ENCODE results near the gene CCDC12. TPM values are rescaled to one million over a fixed set of nuclear protein-coding genes. Genes with fewer than 3 reads are reported as not detected.

The CCDC12 gene
- total RNA-seq, 1 experiment from 2014 or later, result 47.3 TPM

DNA sequence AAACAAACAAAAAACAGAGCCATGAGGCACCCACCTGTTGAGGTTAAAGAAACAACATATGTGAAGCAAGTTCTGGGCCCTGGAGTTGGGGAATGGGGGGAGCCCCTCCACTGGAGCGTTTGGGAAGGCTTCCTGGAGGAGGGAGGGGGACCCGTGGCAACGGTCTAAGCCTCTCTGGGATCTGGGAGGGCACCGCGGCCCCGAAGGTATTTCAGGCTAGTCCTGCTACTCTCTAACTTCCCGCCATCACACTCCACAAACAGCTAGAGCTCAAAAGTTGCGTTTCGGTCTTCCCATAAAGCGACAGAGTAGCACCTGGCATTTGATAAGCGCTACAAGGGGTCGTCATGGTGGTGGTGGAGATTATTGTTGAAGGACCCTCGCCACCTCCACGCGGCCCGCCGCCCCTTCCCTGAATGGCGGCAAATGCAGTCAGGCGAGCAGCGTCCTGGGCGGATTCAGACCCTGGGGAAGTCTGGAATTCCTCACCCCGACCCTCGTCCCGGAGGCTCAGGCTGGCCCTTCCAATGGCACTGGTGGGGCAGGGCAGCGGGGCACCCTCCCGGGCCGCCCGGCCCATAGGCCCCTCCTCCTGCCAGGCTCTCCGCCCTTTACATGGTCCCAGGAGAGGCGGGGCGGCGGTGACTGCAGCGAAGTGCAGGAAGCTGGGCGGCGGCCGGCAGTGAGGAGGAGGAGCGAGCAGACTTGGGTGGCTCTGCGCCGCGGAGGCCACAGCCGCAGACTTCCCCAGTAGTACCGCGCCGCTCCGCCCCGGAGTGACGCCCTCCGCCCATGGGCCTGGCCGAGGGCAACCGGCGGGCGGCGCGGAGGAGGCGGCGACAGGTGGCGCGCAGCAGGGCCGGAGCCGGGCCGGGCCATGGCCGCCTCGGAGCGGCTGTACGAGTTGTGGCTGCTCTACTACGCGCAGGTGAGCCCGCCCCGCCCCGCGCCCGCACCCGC is 2.7 kb upstream of the CCDC12 start, which contains the start of gene NBEAL2:
TSS of gene NBEAL2 (plus strand) at position 682 of the 960 bp plus-strand sequence. CDS start at position 878, 196 bp downstream.
- intact Hi-C loops (cut with micrococcal nuclease; ENCODE audit: unreplicated experiment), result loop anchor here (5.0 kb wide), 1 partner anchor 37 kb away; no protein-coding TSS in a partner anchor
- BruUV-seq (replicated peaks), result TSS peak; percentile 18
- CTCF ChIA-PET, result interaction anchor here (0.5 to 1.7 kb wide), 5 partner anchors 31 to 139 kb away, joined by 3 to 4 read pairs (median 3); no protein-coding TSS in a partner anchor

DNA sequence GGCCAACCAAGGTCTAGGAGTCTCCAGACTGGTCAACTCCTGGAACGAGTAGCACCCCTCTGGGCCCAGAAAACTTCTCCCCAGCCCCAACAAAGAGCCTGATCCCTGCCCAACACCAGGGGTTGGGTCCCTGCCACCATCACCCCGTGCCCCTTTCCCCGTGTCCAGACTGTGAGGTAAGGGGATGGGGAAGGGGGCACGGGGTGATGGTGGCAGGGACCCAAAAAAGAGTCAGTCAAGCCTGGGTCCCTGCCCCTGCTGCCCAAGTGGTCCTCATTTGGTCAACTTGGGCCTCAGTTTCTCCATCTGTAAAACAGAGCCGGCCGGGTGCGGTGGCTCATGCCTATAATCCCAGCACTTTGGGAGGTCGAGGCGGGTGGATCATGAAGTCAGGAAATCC is 1.8 kb upstream of the CCDC12 start:
- no peak for DNase-seq
- Mint-ChIP-seq H3K9me3 (ENCODE audit: low read depth, unreplicated experiment) (no peaks in the 10 kb centered on the region), H3K36me3 (ENCODE audit: insufficient read depth, unreplicated experiment) (peaks cover 61% of the 10 kb centered on the region), H3K4me1 (ENCODE audit: low read depth, unreplicated experiment) (peaks cover 39% of the 10 kb centered on the region), H3K27ac (ENCODE audit: unreplicated experiment) (peak overlapping the region; percentile 25), H3K4me3 (ENCODE audit: low read depth, unreplicated experiment) (peak overlapping the region; percentile 92), H3K27me3 (ENCODE audit: unreplicated experiment) (no peaks in the 10 kb centered on the region)
- CTCF ChIA-PET, result no interaction called here
- intact Hi-C loops (cut with micrococcal nuclease; ENCODE audit: unreplicated experiment), result loop anchor here (5.0 kb wide), 1 partner anchor 36 kb away; no protein-coding TSS in a partner anchor
- no TSS peak for BruUV-seq (replicated peaks)
- TF ChIP-seq, protein P1, sequence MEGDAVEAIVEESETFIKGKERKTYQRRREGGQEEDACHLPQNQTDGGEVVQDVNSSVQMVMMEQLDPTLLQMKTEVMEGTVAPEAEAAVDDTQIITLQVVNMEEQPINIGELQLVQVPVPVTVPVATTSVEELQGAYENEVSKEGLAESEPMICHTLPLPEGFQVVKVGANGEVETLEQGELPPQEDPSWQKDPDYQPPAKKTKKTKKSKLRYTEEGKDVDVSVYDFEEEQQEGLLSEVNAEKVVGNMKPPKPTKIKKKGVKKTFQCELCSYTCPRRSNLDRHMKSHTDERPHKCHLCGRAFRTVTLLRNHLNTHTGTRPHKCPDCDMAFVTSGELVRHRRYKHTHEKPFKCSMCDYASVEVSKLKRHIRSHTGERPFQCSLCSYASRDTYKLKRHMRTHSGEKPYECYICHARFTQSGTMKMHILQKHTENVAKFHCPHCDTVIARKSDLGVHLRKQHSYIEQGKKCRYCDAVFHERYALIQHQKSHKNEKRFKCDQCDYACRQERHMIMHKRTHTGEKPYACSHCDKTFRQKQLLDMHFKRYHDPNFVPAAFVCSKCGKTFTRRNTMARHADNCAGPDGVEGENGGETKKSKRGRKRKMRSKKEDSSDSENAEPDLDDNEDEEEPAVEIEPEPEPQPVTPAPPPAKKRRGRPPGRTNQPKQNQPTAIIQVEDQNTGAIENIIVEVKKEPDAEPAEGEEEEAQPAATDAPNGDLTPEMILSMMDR (IDR thresholded peaks at IDR 0.05; ENCODE audit: unreplicated experiment), result no peak

More for the DNA sequence above, 2.7 kb upstream of the CCDC12 start, which contains the start of gene NBEAL2:
- peak; percentile 95 for DNase-seq
- H3K4me3 Mint-ChIP-seq (ENCODE audit: low read depth, unreplicated experiment), result peak within 1 kb of the TSS; percentile 81
- no peaks in the 10 kb centered on the region for H3K27me3 Mint-ChIP-seq (ENCODE audit: unreplicated experiment)
- H3K9me3 Mint-ChIP-seq (ENCODE audit: low read depth, unreplicated experiment), result no peaks in the 10 kb centered on the region
- peak within 1 kb of the TSS; percentile 91 for H3K27ac Mint-ChIP-seq (ENCODE audit: unreplicated experiment)
- TF ChIP-seq, protein P1 (IDR thresholded peaks at IDR 0.05; ENCODE audit: unreplicated experiment), result no peak
- H3K36me3 Mint-ChIP-seq (ENCODE audit: insufficient read depth, unreplicated experiment), result peaks cover 62% of the 10 kb centered on the region
- H3K4me1 Mint-ChIP-seq (ENCODE audit: low read depth, unreplicated experiment), result peaks cover 34% of the 10 kb centered on the region

DNA sequence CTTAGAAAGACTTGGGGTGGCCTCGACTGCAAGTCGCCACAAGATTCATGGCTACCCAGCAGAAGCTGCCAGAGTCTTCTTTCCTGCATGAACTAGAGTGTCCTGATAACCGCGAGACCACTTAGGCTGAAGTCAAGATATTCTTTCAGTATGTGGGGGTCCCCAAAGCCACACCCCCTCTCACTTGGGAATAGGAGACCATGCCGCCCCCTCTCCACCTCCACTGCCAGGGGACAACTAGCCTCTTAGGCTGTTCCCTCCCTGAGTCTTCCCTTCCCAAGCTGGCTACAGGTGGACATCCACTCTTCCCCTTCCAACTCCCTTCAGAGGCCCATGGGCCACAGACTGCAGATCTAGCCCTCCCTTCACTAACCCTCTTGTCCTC is 1.3 kb upstream of the CCDC12 start:
- CTCF ChIA-PET, result no interaction called here
- peaks cover 59% of the 10 kb centered on the region for H3K36me3 Mint-ChIP-seq (ENCODE audit: insufficient read depth, unreplicated experiment)
- H3K27me3 Mint-ChIP-seq (ENCODE audit: unreplicated experiment), result no peaks in the 10 kb centered on the region
- H3K9me3 Mint-ChIP-seq (ENCODE audit: low read depth, unreplicated experiment), result no peaks in the 10 kb centered on the region
- intact Hi-C loops (cut with micrococcal nuclease; ENCODE audit: unreplicated experiment), result loop anchor here (5.0 kb wide), 1 partner anchor 36 kb away; no protein-coding TSS in a partner anchor
- peak overlapping the region; percentile 25 for H3K27ac Mint-ChIP-seq (ENCODE audit: unreplicated experiment)
- no peak for DNase-seq
- H3K4me1 Mint-ChIP-seq (ENCODE audit: low read depth, unreplicated experiment), result peaks cover 33% of the 10 kb centered on the region
- no TSS peak for BruUV-seq (replicated peaks)
- peak overlapping the region; percentile 92 for H3K4me3 Mint-ChIP-seq (ENCODE audit: low read depth, unreplicated experiment)
- TF ChIP-seq, protein P1 (IDR thresholded peaks at IDR 0.05; ENCODE audit: unreplicated experiment), result no peak

DNA sequence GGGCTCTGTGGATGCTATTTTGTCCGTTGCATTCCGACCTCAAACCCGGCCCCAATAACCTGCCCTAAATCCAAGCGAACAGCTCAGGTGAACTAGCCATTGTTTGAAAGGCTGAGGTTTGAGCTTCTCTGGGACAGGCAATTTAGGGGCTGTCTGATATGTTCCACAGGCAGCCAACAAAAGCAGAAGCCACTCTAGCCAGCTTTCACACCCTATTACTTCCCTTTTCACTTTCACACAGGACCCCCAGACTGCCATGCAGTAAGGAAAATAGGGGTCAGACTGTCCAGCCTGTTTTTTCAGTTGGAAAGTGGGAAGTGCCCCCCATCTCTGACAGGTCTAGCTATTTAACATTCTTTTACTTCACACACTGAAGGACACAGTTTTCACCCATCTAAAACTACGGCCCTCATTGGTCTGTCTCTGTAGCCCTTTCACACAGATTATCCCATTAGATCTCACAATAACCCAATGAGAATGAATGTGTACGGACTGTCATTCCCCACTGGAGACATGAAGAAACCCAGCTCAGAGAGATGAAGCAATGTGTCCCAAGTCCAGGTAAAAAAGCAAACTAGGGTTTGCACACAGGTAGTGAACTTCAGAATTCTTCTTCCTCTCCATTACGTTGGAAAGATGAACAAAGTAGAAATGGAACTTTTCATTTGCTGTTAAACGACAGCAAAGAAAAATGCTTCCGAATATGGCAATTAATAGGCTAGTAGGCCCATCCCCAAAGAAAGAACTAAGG is 1.9 kb downstream of the CCDC12 start:
- CTCF ChIA-PET, result no interaction called here

More for the DNA sequence above, 1.9 kb downstream of the CCDC12 start:
- Mint-ChIP-seq H3K27me3 (ENCODE audit: unreplicated experiment) (no peaks in the 10 kb centered on the region), H3K9me3 (ENCODE audit: low read depth, unreplicated experiment) (no peaks in the 10 kb centered on the region), H3K4me3 (ENCODE audit: low read depth, unreplicated experiment) (peak overlapping the region; percentile 92), H3K36me3 (ENCODE audit: insufficient read depth, unreplicated experiment) (peaks cover 55% of the 10 kb centered on the region), H3K27ac (ENCODE audit: unreplicated experiment) (no peak overlapping the region), H3K4me1 (ENCODE audit: low read depth, unreplicated experiment) (peaks cover 56% of the 10 kb centered on the region)
- TF ChIP-seq, protein P1 (IDR thresholded peaks at IDR 0.05; ENCODE audit: unreplicated experiment), result no peak
- DNase-seq, result no peak
- TSS peak; percentile 32 for BruUV-seq (replicated peaks)
- intact Hi-C loops (cut with micrococcal nuclease; ENCODE audit: unreplicated experiment), result loop anchor here (5.0 kb wide), 1 partner anchor 32 kb away; no protein-coding TSS in a partner anchor

Measured in Calu3 (cell line).